ENCODE data around the gene HTR3A. TPM values are rescaled to one million over a fixed set of nuclear protein-coding genes. Genes with fewer than 3 reads are reported as not detected.

The HTR3A gene
- total and polyA plus RNA-seq, 2 of the 13 experiments (the other 11 are each of a cell fraction or from before 2014, with no cell fraction given) = not detected

DNA sequence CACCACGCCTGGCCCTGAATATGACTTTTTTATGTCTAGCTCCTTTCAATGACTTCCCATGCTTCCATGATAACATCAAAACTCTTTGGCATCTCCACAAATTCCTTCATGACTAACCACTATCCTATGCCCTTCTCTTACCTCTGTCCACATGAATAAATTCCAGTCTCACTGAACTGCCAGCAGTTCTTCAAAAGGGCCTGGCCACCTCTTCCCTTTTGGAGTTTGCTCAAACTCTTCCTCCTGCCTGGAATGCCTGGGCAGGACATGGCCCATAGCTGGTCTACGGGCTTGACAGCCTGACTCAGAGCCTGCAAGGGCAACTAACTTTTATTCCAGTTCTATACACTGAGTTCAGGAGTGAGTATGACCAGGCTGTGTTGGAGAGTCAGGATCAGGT, 42.8 kb downstream of the HTR3A start (continued):
- TF ChIP-seq ZKSCAN5 (CRISPR knock-in tag; IDR thresholded peaks at IDR 0.05) (no peak), MYNN (CRISPR knock-in tag; IDR thresholded peaks at IDR 0.05; ENCODE audit: low read depth) (no peak)

DNA sequence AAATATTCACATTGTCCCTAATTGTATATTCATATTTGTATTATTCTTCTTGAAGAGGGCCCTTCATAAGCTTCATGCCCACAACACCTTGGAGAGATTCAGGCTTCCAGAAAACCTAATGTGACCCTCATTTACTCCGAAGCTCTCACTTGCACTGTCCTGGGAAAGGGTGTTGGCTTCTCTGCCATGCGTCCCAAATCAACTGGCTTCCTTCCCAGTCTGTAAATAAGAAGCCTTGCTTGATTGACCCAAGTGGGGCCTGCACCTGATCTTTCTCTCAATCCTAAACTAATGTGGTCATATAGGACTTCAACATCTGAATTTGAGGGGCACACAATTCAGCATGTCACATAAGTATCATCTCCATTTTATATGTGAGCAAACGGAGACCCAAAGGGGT, 44.1 kb downstream of the HTR3A start:
- POLR2A ChIA-PET = no interaction called here
- ATAC-seq (no peak), DNase-seq (ENCODE audit: low spot score) (no peak), FAIRE-seq (no peak)
- CTCF ChIA-PET (ENCODE audit: low intra/inter-chr PET ratio, low total read pairs) = no interaction called here
- H3K36me3 ChIP-seq (replicated peaks in 1 of 2; ENCODE audit: control insufficient read depth in 1 of 2, insufficient read depth in 2 of 2, low read length in 2 of 2) = no peaks in the 10 kb centered on the region
- no peak overlapping the region for H3K9ac ChIP-seq (ENCODE audit: insufficient read depth, low read depth, low read length)
- in situ Hi-C loops (cut with HindIII; ENCODE audit: extremely low pct_ligation_motif_present, low pct_unique_long_range_greater_than_20kb) = no loop called here
- no peak overlapping the region for H3K4me2 ChIP-seq (ENCODE audit: low read depth, low read length)
- H2AFZ ChIP-seq (ENCODE audit: low read length) = no peak overlapping the region
- no peaks in the 10 kb centered on the region for H3K79me2 ChIP-seq (ENCODE audit: insufficient read depth, low read length)
- BruUV-seq (replicated peaks) = no TSS peak
- no peak overlapping the region for H3K27ac ChIP-seq (ENCODE audit: extremely low read length, insufficient read depth, low read length)
- H3K4me3 ChIP-seq (replicated peaks in 1 of 3; ENCODE audit: insufficient read depth in 1 of 3, low read depth in 2 of 3, low read length in 3 of 3) = no peak overlapping the region
- no peaks in the 10 kb centered on the region for H3K4me1 ChIP-seq (ENCODE audit: insufficient read depth, low read length)
- no peaks in the 10 kb centered on the region for H3K9me3 ChIP-seq (ENCODE audit: low read length)
- no peak for TF ChIP-seq SNRNP70 (IDR thresholded peaks at IDR 0.05; ENCODE audit: low read depth, low read length)
- no peak for TF ChIP-seq ASH2L (IDR thresholded peaks at IDR 0.05; ENCODE audit: insufficient read length, low read depth, low read length)
- H4K20me1 ChIP-seq (ENCODE audit: insufficient read depth, low read length) = no peaks in the 10 kb centered on the region
- intact Hi-C loops (cut with micrococcal nuclease; ENCODE audit: unreplicated experiment) = no loop called here
- H3K27me3 ChIP-seq (ENCODE audit: control insufficient read depth in 1 of 2, insufficient read depth in 2 of 2, low read length in 2 of 2) = no peaks in the 10 kb centered on the region; a peak in 2 of 5 replicates
- 35% methylated on average over 3 of the region's 3 CpGs for WGBS (ENCODE audit: low lambda C conversion rate)

DNA sequence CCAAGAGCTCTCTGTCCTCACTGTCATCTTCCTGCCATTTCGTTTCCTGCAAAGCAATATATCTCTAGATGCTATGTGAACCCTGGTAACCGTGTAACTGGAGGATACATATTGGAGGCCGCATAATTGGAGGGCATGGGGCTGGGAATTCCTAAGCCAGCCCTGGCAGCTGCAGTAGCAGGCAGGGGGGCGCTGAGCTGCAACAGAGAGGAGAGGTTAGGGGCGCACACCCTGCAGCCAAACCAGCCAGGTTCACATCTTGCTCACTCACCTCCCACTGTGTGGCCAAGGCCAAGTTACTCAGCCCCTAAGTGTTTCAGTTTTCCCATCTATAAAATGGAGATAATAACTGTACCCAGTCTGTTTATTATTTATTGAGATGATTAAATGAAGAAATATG, 44.7 kb downstream of the HTR3A start:
- no peaks in the 10 kb centered on the region for H3K4me1 ChIP-seq (ENCODE audit: insufficient read depth, low read length)
- DNase-seq (ENCODE audit: low spot score) (no peak), ATAC-seq (no peak), FAIRE-seq (no peak)
- no peaks in the 10 kb centered on the region for H3K79me2 ChIP-seq (ENCODE audit: insufficient read depth, low read length)
- ChIA-PET POLR2A (no interaction called here), CTCF (ENCODE audit: low intra/inter-chr PET ratio, low total read pairs) (no interaction called here)
- in situ Hi-C loops (cut with HindIII; ENCODE audit: extremely low pct_ligation_motif_present, low pct_unique_long_range_greater_than_20kb) (no loop called here), intact Hi-C loops (cut with micrococcal nuclease; ENCODE audit: unreplicated experiment) (no loop called here)
- 29% methylated on average over 5 of the region's 5 CpGs for WGBS (ENCODE audit: low lambda C conversion rate)
- no peaks in the 10 kb centered on the region for H3K36me3 ChIP-seq (replicated peaks in 1 of 2; ENCODE audit: control insufficient read depth in 1 of 2, insufficient read depth in 2 of 2, low read length in 2 of 2)
- H3K4me3 ChIP-seq (replicated peaks in 1 of 3; ENCODE audit: insufficient read depth in 1 of 3, low read depth in 2 of 3, low read length in 3 of 3) = no peak overlapping the region
- no peaks in the 10 kb centered on the region for H3K9me3 ChIP-seq (ENCODE audit: low read length)
- no peak overlapping the region for H3K9ac ChIP-seq (ENCODE audit: insufficient read depth, low read depth, low read length)
- no peak overlapping the region for H3K27ac ChIP-seq (ENCODE audit: extremely low read length, insufficient read depth, low read length)
- H2AFZ ChIP-seq (ENCODE audit: low read length) = no peak overlapping the region
- H3K27me3 ChIP-seq (ENCODE audit: control insufficient read depth in 1 of 2, insufficient read depth in 2 of 2, low read length in 2 of 2) = no peaks in the 10 kb centered on the region; a peak in 2 of 5 replicates
- no TSS peak for BruUV-seq (replicated peaks)
- no peaks in the 10 kb centered on the region for H4K20me1 ChIP-seq (ENCODE audit: insufficient read depth, low read length)
- H3K4me2 ChIP-seq (ENCODE audit: low read depth, low read length) = no peak overlapping the region
- TF ChIP-seq ZNF766 (CRISPR knock-in tag; IDR thresholded peaks at IDR 0.05; ENCODE audit: borderline replicate concordance) (no peak), MEF2D (CRISPR knock-in tag; IDR thresholded peaks at IDR 0.05) (no peak), BCL6 (CRISPR knock-in tag; IDR thresholded peaks at IDR 0.05) (no peak), TRIM24 (CRISPR knock-in tag; IDR thresholded peaks at IDR 0.05) (no peak)
- TF ChIP-seq, protein P1, sequence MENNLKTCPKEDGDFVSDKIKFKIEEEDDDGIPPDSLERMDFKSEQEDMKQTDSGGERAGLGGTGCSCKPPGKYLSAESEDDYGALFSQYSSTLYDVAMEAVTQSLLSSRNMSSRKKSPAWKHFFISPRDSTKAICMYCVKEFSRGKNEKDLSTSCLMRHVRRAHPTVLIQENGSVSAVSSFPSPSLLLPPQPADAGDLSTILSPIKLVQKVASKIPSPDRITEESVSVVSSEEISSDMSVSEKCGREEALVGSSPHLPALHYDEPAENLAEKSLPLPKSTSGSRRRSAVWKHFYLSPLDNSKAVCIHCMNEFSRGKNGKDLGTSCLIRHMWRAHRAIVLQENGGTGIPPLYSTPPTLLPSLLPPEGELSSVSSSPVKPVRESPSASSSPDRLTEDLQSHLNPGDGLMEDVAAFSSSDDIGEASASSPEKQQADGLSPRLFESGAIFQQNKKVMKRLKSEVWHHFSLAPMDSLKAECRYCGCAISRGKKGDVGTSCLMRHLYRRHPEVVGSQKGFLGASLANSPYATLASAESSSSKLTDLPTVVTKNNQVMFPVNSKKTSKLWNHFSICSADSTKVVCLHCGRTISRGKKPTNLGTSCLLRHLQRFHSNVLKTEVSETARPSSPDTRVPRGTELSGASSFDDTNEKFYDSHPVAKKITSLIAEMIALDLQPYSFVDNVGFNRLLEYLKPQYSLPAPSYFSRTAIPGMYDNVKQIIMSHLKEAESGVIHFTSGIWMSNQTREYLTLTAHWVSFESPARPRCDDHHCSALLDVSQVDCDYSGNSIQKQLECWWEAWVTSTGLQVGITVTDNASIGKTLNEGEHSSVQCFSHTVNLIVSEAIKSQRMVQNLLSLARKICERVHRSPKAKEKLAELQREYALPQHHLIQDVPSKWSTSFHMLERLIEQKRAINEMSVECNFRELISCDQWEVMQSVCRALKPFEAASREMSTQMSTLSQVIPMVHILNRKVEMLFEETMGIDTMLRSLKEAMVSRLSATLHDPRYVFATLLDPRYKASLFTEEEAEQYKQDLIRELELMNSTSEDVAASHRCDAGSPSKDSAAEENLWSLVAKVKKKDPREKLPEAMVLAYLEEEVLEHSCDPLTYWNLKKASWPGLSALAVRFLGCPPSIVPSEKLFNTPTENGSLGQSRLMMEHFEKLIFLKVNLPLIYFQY (CRISPR knock-in tag; IDR thresholded peaks at IDR 0.05; ENCODE audit: borderline replicate concordance) = no peak
- TF ChIP-seq, protein P2, sequence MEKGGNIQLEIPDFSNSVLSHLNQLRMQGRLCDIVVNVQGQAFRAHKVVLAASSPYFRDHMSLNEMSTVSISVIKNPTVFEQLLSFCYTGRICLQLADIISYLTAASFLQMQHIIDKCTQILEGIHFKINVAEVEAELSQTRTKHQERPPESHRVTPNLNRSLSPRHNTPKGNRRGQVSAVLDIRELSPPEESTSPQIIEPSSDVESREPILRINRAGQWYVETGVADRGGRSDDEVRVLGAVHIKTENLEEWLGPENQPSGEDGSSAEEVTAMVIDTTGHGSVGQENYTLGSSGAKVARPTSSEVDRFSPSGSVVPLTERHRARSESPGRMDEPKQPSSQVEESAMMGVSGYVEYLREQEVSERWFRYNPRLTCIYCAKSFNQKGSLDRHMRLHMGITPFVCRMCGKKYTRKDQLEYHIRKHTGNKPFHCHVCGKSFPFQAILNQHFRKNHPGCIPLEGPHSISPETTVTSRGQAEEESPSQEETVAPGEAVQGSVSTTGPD (CRISPR knock-in tag; IDR thresholded peaks at IDR 0.05) = no peak
- TF ChIP-seq, protein P3, sequence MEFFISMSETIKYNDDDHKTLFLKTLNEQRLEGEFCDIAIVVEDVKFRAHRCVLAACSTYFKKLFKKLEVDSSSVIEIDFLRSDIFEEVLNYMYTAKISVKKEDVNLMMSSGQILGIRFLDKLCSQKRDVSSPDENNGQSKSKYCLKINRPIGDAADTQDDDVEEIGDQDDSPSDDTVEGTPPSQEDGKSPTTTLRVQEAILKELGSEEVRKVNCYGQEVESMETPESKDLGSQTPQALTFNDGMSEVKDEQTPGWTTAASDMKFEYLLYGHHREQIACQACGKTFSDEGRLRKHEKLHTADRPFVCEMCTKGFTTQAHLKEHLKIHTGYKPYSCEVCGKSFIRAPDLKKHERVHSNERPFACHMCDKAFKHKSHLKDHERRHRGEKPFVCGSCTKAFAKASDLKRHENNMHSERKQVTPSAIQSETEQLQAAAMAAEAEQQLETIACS (CRISPR knock-in tag; IDR thresholded peaks at IDR 0.05) = no peak

All from HepG2 (cell line).